Ishikawa (cell line): ENCODE measurements around the gene AGO3.

Experiments
- CEBPB ChIP-seq: IDR thresholded peaks from 2 replicates; pipeline ENCODE4 v1.6.1; 2012
- CREB1 ChIP-seq: IDR thresholded peaks from 2 replicates; pipeline ENCODE4 v1.6.1; 2012; ENCODE audit warnings: low read depth
- EP300 ChIP-seq: IDR thresholded peaks from 2 replicates; pipeline ENCODE4 v1.6.1; 2012; ENCODE audit warnings: borderline replicate concordance
- MAX ChIP-seq: IDR thresholded peaks from 2 replicates; pipeline ENCODE4 v1.6.1; 2012
- NFIC ChIP-seq: IDR thresholded peaks from 2 replicates; pipeline ENCODE4 v1.6.1; 2012
- RAD21 ChIP-seq: IDR thresholded peaks from 2 replicates; pipeline ENCODE4 v1.6.1; 2012; ENCODE audit warnings: low read depth
- REST ChIP-seq: IDR thresholded peaks from 2 replicates; pipeline ENCODE4 v1.6.1; 2012; ENCODE audit warnings: low read depth, mild to moderate bottlenecking
- TAF1 ChIP-seq: IDR thresholded peaks from 2 replicates; pipeline ENCODE4 v1.6.1; 2012; ENCODE audit warnings: low read depth, mild to moderate bottlenecking
- TCF12 ChIP-seq: IDR thresholded peaks from 2 replicates; pipeline ENCODE4 v1.6.1; 2012; ENCODE audit warnings: low read depth
- USF1 ChIP-seq: IDR thresholded peaks from 2 replicates; pipeline ENCODE4 v1.6.1; 2012
- YY1 ChIP-seq: IDR thresholded peaks from 2 replicates; pipeline ENCODE4 v1.6.1; 2012; ENCODE audit warnings: low read depth
- ZBTB7A ChIP-seq: IDR thresholded peaks from 2 replicates; pipeline ENCODE4 v1.6.1; 2012; ENCODE audit warnings: low read depth

- TF ChIP-seq TCF12 (no peak), NFIC (no peak), YY1 (no peak), RAD21 (no peak), USF1 (no peak), REST (no peak), CREB1 (no peak), EP300 (no peak), ZBTB7A (no peak), MAX (no peak), TAF1 (no peak), CEBPB (no peak)
Measured at GRCh38 chr1:36024847-36025246, 93.9 kb downstream of the AGO3 start.
